Measurements from ENCODE around the gene C3AR1.

C3AR1 gene

DNA sequence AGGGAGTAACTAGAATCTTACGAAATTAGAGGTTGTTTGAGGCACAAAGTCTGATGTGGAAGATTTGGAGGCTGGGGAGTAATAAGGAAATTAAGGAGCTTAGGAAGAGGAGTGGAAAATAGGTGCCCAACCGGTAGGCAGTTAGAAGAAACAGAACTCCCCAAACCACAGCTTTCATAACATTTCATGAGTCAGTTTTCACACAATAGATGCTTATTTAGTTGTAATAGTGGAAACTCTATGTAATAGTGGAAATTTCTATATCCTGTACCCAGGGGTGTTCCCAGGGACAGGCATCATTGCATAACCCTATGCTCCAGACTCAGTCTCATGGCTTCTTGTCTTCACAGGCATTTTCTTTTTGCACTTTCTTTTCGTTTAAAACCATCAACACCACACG, 8.3 kb downstream of the C3AR1 start:
- TF ChIP-seq BACH2 (CRISPR knock-in tag; IDR thresholded peaks at IDR 0.05; ENCODE audit: borderline replicate concordance) (no peak), ZFP3 (CRISPR knock-in tag; IDR thresholded peaks at IDR 0.05) (no peak), ZNF8 (CRISPR knock-in tag; IDR thresholded peaks at IDR 0.05) (no peak), ZNF70 (CRISPR knock-in tag; IDR thresholded peaks at IDR 0.05) (no peak), CSDC2 (CRISPR knock-in tag; IDR thresholded peaks at IDR 0.05) (no peak), PPARA (CRISPR knock-in tag; IDR thresholded peaks at IDR 0.05; ENCODE audit: borderline replicate concordance) (no peak), ARNTL (CRISPR knock-in tag; IDR thresholded peaks at IDR 0.05; ENCODE audit: borderline replicate concordance, low read depth) (no peak)
- TF ChIP-seq, protein P1, sequence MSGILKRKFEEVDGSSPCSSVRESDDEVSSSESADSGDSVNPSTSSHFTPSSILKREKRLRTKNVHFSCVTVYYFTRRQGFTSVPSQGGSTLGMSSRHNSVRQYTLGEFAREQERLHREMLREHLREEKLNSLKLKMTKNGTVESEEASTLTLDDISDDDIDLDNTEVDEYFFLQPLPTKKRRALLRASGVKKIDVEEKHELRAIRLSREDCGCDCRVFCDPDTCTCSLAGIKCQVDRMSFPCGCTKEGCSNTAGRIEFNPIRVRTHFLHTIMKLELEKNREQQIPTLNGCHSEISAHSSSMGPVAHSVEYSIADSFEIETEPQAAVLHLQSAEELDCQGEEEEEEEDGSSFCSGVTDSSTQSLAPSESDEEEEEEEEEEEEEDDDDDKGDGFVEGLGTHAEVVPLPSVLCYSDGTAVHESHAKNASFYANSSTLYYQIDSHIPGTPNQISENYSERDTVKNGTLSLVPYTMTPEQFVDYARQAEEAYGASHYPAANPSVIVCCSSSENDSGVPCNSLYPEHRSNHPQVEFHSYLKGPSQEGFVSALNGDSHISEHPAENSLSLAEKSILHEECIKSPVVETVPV (CRISPR knock-in tag; IDR thresholded peaks at IDR 0.05) = no peak
- TF ChIP-seq, protein P2, sequence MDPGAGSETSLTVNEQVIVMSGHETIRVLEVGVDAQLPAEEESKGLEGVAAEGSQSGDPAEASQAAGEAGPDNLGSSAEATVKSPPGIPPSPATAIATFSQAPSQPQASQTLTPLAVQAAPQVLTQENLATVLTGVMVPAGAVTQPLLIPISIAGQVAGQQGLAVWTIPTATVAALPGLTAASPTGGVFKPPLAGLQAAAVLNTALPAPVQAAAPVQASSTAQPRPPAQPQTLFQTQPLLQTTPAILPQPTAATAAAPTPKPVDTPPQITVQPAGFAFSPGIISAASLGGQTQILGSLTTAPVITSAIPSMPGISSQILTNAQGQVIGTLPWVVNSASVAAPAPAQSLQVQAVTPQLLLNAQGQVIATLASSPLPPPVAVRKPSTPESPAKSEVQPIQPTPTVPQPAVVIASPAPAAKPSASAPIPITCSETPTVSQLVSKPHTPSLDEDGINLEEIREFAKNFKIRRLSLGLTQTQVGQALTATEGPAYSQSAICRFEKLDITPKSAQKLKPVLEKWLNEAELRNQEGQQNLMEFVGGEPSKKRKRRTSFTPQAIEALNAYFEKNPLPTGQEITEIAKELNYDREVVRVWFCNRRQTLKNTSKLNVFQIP (CRISPR knock-in tag; IDR thresholded peaks at IDR 0.05; ENCODE audit: borderline replicate concordance, low read depth) = no peak

DNA sequence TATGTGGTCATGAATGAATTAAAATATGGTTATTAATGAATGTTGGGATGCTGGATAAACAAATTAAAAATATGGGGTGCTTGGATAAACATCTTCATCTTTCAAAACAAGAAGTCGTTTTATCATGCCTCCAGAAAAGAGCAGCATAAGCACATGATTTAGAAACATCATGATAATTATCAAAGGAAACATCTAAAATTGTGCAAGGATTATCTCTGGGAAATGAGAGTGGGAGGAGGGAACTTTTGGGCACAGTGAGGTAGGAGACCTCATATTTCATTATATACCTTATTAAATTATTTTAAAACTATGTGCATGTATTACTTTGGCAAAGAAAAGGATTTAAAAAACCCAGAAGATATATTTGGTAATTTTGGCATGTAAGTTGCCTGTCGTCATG, 8.9 kb downstream of the C3AR1 start:
- ATAC-seq = no peak
- TF ChIP-seq ARNTL (CRISPR knock-in tag; IDR thresholded peaks at IDR 0.05; ENCODE audit: borderline replicate concordance, low read depth) (no peak), CSDC2 (CRISPR knock-in tag; IDR thresholded peaks at IDR 0.05) (no peak), ZC3H10 (CRISPR knock-in tag; IDR thresholded peaks at IDR 0.05) (no peak)
- TF ChIP-seq, protein P3, sequence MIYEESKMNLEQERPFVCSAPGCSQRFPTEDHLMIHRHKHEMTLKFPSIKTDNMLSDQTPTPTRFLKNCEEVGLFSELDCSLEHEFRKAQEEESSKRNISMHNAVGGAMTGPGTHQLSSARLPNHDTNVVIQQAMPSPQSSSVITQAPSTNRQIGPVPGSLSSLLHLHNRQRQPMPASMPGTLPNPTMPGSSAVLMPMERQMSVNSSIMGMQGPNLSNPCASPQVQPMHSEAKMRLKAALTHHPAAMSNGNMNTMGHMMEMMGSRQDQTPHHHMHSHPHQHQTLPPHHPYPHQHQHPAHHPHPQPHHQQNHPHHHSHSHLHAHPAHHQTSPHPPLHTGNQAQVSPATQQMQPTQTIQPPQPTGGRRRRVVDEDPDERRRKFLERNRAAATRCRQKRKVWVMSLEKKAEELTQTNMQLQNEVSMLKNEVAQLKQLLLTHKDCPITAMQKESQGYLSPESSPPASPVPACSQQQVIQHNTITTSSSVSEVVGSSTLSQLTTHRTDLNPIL (CRISPR knock-in tag; IDR thresholded peaks at IDR 0.05; ENCODE audit: low read depth) = no peak

More for the DNA sequence above, 8.3 kb downstream of the C3AR1 start:
- ATAC-seq = no peak

DNA sequence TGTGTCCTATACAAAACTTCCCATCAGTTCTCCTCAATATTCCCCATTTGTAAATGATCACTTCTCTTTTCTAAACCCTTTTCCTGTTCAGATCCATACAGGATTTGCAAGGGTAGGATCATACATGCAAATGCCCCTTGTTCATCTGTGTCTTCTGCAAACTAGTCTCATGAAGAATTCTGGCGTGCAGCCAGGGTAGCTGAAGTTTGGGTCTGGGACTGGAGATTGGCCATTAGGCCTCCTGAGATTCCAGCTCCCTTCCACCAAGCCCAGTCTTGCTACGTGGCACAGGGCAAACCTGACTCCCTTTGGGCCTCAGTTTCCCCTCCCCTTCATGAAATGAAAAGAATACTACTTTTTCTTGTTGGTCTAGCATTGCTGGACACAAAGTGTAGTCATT, 11.3 kb downstream of the C3AR1 start:
- TF ChIP-seq ISL1 (CRISPR knock-in tag; IDR thresholded peaks at IDR 0.05) = no peak
- TF ChIP-seq OSR1 (CRISPR knock-in tag; IDR thresholded peaks at IDR 0.05) = no peak
- no peak for TF ChIP-seq ZNF70 (CRISPR knock-in tag; IDR thresholded peaks at IDR 0.05)
- no peak for TF ChIP-seq GLIS3 (CRISPR knock-in tag; IDR thresholded peaks at IDR 0.05)
- TF ChIP-seq, protein P4, sequence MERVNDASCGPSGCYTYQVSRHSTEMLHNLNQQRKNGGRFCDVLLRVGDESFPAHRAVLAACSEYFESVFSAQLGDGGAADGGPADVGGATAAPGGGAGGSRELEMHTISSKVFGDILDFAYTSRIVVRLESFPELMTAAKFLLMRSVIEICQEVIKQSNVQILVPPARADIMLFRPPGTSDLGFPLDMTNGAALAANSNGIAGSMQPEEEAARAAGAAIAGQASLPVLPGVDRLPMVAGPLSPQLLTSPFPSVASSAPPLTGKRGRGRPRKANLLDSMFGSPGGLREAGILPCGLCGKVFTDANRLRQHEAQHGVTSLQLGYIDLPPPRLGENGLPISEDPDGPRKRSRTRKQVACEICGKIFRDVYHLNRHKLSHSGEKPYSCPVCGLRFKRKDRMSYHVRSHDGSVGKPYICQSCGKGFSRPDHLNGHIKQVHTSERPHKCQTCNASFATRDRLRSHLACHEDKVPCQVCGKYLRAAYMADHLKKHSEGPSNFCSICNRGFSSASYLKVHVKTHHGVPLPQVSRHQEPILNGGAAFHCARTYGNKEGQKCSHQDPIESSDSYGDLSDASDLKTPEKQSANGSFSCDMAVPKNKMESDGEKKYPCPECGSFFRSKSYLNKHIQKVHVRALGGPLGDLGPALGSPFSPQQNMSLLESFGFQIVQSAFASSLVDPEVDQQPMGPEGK (CRISPR knock-in tag; IDR thresholded peaks at IDR 0.05; ENCODE audit: borderline replicate concordance) = no peak
- TF ChIP-seq ESRRG (CRISPR knock-in tag; IDR thresholded peaks at IDR 0.05) = no peak
- TF ChIP-seq, protein P3 (CRISPR knock-in tag; IDR thresholded peaks at IDR 0.05; ENCODE audit: low read depth) = no peak
- TF ChIP-seq ZFP30 (CRISPR knock-in tag; IDR thresholded peaks at IDR 0.05) = no peak
- TF ChIP-seq BACH2 (CRISPR knock-in tag; IDR thresholded peaks at IDR 0.05; ENCODE audit: borderline replicate concordance) = no peak
- no peak for TF ChIP-seq CSDC2 (CRISPR knock-in tag; IDR thresholded peaks at IDR 0.05)
- no peak for TF ChIP-seq ZFP3 (CRISPR knock-in tag; IDR thresholded peaks at IDR 0.05)
- TF ChIP-seq ZNF8 (CRISPR knock-in tag; IDR thresholded peaks at IDR 0.05) = no peak
- no peak for TF ChIP-seq PPARA (CRISPR knock-in tag; IDR thresholded peaks at IDR 0.05; ENCODE audit: borderline replicate concordance)
- TF ChIP-seq TOX (CRISPR knock-in tag; IDR thresholded peaks at IDR 0.05; ENCODE audit: borderline replicate concordance) = no peak
- no peak for TF ChIP-seq ARNTL (CRISPR knock-in tag; IDR thresholded peaks at IDR 0.05; ENCODE audit: borderline replicate concordance, low read depth)
- ATAC-seq = no peak

DNA sequence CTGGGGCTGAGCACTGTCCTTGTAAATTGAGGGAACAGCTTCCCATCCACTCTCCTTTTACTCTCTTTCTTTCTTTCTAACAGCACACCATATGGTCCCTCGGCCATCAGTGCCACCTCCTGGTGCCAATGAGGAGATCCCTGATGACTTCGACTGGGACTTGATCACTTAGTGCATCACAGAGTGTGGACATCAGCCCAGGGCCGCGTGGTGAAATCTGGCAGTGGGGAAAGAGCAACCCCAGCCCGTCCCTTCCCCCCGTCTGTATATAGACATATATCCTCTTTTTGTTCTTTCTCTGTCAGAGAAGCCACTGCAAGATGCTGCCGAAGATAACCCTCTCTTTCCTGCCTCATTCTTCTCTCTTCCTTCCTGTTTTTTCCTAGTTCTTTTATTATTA, 13.5 kb downstream of the C3AR1 start:
- ATAC-seq = no peak
- no peak for TF ChIP-seq ZFP3 (CRISPR knock-in tag; IDR thresholded peaks at IDR 0.05)
- TF ChIP-seq RARB (CRISPR knock-in tag; IDR thresholded peaks at IDR 0.05) = no peak

Measured in SK-N-SH treated with all-trans-retinoic acid at 6 μM for 48 hours (cell line).